Sigmoid colon (tissue), 7 donors: Measurements from ENCODE around the gene BATF. TPM values are rescaled to one million over a fixed set of nuclear protein-coding genes. Genes with fewer than 3 reads are reported as not detected.
A peak's percentile ranks its signal among the peaks of the same experiment; 100 is the strongest.

Source experiments
- DNase-seq: peaks from one replicate; pipeline ENCODE4 v3.0.0-alpha.2; 2019
- H3K27ac ChIP-seq, 4 donors: fragments of 200-600 bp; sonication (generic); one replicate each; pipeline ENCODE4 v1.5.1; 2016 to 2019; ENCODE audit warnings: mild to moderate bottlenecking in 1 of 4
- H3K27me3 ChIP-seq, 3 donors: fragments of 200-600 bp; sonication (generic); one replicate each; pipeline ENCODE4 v1.5.1; 2019; ENCODE audit warnings: mild to moderate bottlenecking in 1 of 3
- H3K36me3 ChIP-seq, 4 donors: fragments of 200-600 bp; sonication (generic); one replicate each; pipeline ENCODE4 v1.5.1; 2016 to 2019
- H3K4me1 ChIP-seq, 4 donors: fragments of 200-600 bp; sonication (generic); one replicate each; pipeline ENCODE4 v1.5.1; 2017 to 2019
- H3K4me3 ChIP-seq, 4 donors: fragments of 200-600 bp; sonication (generic); one replicate each; pipeline ENCODE4 v1.5.1; 2017 to 2019; ENCODE audit warnings: mild to moderate bottlenecking in 2 of 4, moderate library complexity in 1 of 4
- H3K9me3 ChIP-seq, 4 donors: fragments of 200-600 bp in 3 of 4; sonication (generic) in 3 of 4; one replicate each; pipeline versions ENCODE4 v1.5.1 to v1.6.1; 2013 to 2019
- EP300 ChIP-seq, 4 donors: sonication (generic); formaldehyde crosslinking; IDR thresholded peaks; one replicate each; pipeline ENCODE4 v1.6.1; 2017; ENCODE audit warnings: antibody characterized with exemption in 4 of 4
- POLR2A ChIP-seq, 2 donors: fragments of 450-650 bp; IDR thresholded peaks; one replicate each; pipeline ENCODE4 v1.6.1; 2016; ENCODE audit warnings: antibody characterized with exemption in 2 of 2, mild to moderate bottlenecking in 2 of 2, moderate library complexity in 2 of 2
- POLR2AphosphoS5 ChIP-seq, 4 donors: sonication (generic); formaldehyde crosslinking; IDR thresholded peaks; one replicate each; pipeline ENCODE4 v1.6.1; 2017; ENCODE audit warnings: antibody characterized with exemption in 4 of 4
- WGBS, 2 donors: extraction: QIAGEN DNeasy Blood & Tissue Kit; methylation state at CpG; one replicate each; pipeline ENCODE4 v1.1.7; 2013; 5-methylcytosine and 5-hydroxymethylcytosine counted together
- intact Hi-C: fragments of 100-400 bp; cut with DNase I; formaldehyde crosslinking; loops from one replicate; pipeline ENCODE4 v1.15.1; 2023
- polyA plus RNA-seq, 3 donors: library from polyadenylated mRNA; stranded (reverse); fragments of 200-250 nt; gene quantifications; one replicate each; pipeline ENCODE4 v1.2.3, GENCODE V29; 2013
- total RNA-seq, 4 donors: library from RNA; depleted of rRNA; stranded (reverse); fragments of >200 nt; gene quantifications; one replicate each; pipeline ENCODE4 v1.1.0, GENCODE V29; 2016
- TF ChIP-seq, protein P1 (sequence below), 4 experiments: fragments of 450-650 bp in 3 of 4; fragments of 200-600 bp in 1 of 4; IDR thresholded peaks; one replicate each; pipeline ENCODE4 v1.5.1; 2016 to 2019; ENCODE audit warnings: antibody characterized with exemption in 4 of 4, mild to moderate bottlenecking in 3 of 4, moderate library complexity in 2 of 4
- donor health status: healthy with polysubstance abuse.
- donor health status: Bipolar disorder and iron deficiency.
- donor health status: healthy.

The BATF gene
- total and polyA plus RNA-seq, 7 donors = 1.6 to 17.1 (median 5.2) TPM; not detected in 1

DNA sequence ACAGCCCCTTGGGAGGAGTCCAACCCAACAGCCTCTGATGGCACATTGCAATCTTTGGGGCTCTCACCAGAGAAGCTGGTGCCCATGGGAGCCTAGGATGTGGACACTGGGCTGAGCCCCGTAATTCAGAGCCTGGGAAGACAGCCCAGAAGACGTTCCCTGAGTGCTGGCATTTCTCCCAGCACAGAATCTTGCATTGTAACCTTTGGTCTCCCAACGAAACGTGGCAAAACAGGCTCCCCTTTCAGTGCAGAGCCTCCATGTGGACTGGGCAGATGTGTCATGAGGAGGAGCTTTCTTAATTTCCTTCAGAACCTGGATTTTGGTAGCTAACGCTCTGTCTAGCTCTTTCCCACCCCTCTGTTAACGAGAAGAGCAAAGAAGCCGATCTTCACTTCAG lies 26.3 kb downstream of the BATF start:
- Histone ChIP-seq H3K9me3 (no peaks in the 10 kb centered on the region), H3K4me3 (no peak overlapping the region), H3K27ac (peak overlapping the region in 1 of 4 donors; percentile 21), H3K36me3 (no peaks in the 10 kb centered on the region), H3K27me3 (no peaks in the 10 kb centered on the region), H3K4me1 (peaks cover 0 to 47% (median 13%) of the 10 kb centered on the region in 4 donors)
- intact Hi-C loops = no loop called here
- no peak for DNase-seq
- TF ChIP-seq, protein P1, sequence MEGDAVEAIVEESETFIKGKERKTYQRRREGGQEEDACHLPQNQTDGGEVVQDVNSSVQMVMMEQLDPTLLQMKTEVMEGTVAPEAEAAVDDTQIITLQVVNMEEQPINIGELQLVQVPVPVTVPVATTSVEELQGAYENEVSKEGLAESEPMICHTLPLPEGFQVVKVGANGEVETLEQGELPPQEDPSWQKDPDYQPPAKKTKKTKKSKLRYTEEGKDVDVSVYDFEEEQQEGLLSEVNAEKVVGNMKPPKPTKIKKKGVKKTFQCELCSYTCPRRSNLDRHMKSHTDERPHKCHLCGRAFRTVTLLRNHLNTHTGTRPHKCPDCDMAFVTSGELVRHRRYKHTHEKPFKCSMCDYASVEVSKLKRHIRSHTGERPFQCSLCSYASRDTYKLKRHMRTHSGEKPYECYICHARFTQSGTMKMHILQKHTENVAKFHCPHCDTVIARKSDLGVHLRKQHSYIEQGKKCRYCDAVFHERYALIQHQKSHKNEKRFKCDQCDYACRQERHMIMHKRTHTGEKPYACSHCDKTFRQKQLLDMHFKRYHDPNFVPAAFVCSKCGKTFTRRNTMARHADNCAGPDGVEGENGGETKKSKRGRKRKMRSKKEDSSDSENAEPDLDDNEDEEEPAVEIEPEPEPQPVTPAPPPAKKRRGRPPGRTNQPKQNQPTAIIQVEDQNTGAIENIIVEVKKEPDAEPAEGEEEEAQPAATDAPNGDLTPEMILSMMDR (IDR thresholded peaks at IDR 0.05) = no peak
- TF ChIP-seq EP300 (IDR thresholded peaks at IDR 0.05) (no peak), POLR2A (IDR thresholded peaks at IDR 0.05) (no peak), POLR2AphosphoS5 (IDR thresholded peaks at IDR 0.05) (no peak)
- WGBS, 2 donors = 18 to 61% methylated on average over 7 of the region's 7 CpGs

DNA sequence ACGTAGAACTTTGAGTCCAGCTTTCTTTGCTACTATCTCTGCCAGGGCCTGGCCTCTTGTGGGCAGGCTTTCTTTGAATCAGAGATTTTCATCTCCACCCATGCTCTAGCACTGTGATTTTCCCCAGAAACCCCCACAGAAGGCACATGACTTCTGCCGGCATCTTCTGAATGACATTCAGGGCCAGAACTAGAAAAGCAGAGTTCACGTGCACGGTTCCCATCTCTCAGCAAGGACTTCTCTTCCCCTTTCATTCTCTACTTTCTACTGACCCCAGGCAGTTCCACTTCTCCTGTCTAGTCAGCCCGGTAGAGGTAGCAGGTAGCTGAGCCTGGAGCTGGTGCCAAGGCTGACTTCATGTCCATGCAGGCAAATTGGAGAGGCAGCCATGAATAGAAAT lies 26.9 kb downstream of the BATF start:
- Histone ChIP-seq H3K4me3 (no peak overlapping the region), H3K4me1 (peaks cover 0 to 53% (median 18%) of the 10 kb centered on the region in 4 donors), H3K9me3 (no peaks in the 10 kb centered on the region), H3K27ac (peak overlapping the region in 1 of 4 donors; percentile 21), H3K27me3 (no peaks in the 10 kb centered on the region), H3K36me3 (no peaks in the 10 kb centered on the region)
- intact Hi-C loops = no loop called here
- WGBS, 2 donors = 67 to 89% methylated on average over 5 of the region's 5 CpGs
- DNase-seq = no peak
- TF ChIP-seq POLR2AphosphoS5 (IDR thresholded peaks at IDR 0.05) (no peak), EP300 (IDR thresholded peaks at IDR 0.05) (no peak), POLR2A (IDR thresholded peaks at IDR 0.05) (no peak)
- TF ChIP-seq, protein P1 (IDR thresholded peaks at IDR 0.05) = no peak

DNA sequence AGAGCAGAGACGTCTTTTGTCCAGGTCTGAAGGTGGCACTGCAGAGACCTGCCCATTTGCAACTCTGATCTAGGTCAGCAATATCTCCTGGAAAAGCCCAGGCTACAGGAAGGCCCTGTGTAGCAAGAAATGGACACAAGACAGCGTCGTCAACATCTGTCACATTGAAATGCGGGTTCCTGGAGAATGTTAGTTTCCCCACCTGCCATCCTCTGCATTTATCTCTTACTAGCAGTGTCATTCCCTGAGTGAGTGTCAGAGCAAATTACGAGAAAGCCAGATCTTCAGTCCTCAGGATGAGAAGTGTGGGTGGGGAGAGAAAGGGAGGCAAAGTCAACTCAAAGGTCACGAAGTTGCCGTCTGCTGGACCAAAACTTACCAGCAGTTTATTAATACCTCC lies 28.8 kb downstream of the BATF start:
- no peaks in the 10 kb centered on the region for H3K27me3 ChIP-seq
- WGBS, 2 donors = 78 to 88% methylated on average over 7 of the region's 7 CpGs
- intact Hi-C loops = no loop called here
- no peak for TF ChIP-seq EP300 (IDR thresholded peaks at IDR 0.05)
- TF ChIP-seq POLR2AphosphoS5 (IDR thresholded peaks at IDR 0.05) = no peak
- TF ChIP-seq POLR2A (IDR thresholded peaks at IDR 0.05) = no peak
- TF ChIP-seq, protein P1 (IDR thresholded peaks at IDR 0.05) = no peak
- no peak overlapping the region for H3K4me3 ChIP-seq
- no peaks in the 10 kb centered on the region for H3K9me3 ChIP-seq
- no peaks in the 10 kb centered on the region for H3K36me3 ChIP-seq
- peaks cover 0 to 60% (median 22%) of the 10 kb centered on the region in 4 donors for H3K4me1 ChIP-seq
- H3K27ac ChIP-seq = peak overlapping the region in 1 of 4 donors; percentile 59
- DNase-seq = no peak

DNA sequence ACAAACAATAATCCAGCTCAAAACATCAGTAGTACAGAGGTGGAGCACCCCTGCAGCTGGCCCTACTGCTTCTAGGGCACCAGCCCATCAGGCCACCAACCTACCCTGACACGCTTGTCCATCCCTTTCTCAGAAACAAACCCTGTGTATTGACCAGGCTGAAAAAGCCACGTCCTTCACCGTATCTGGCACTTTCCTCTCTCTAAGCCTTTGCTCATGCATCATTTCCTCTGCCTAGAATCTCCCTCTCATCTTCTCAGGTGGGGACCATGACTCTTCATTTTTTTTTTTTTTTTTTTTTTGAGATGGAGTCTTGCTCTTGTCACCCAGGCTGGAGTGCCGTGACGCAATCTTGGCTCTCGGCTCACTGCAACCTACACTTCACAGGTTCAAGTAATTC lies 30.9 kb downstream of the BATF start:
- Histone ChIP-seq H3K9me3 (no peaks in the 10 kb centered on the region), H3K4me3 (no peak overlapping the region), H3K4me1 (peaks cover 0 to 54% (median 22%) of the 10 kb centered on the region in 4 donors), H3K27me3 (no peaks in the 10 kb centered on the region), H3K27ac (peak overlapping the region in 1 of 4 donors; percentile 33), H3K36me3 (no peaks in the 10 kb centered on the region)
- DNase-seq = no peak
- TF ChIP-seq, protein P1 (IDR thresholded peaks at IDR 0.05) = no peak
- TF ChIP-seq EP300 (IDR thresholded peaks at IDR 0.05) = no peak
- TF ChIP-seq POLR2A (IDR thresholded peaks at IDR 0.05) = no peak
- no peak for TF ChIP-seq POLR2AphosphoS5 (IDR thresholded peaks at IDR 0.05)
- 95 to 97% methylated on average over 6 of the region's 6 CpGs for WGBS, 2 donors
- intact Hi-C loops = no loop called here

DNA sequence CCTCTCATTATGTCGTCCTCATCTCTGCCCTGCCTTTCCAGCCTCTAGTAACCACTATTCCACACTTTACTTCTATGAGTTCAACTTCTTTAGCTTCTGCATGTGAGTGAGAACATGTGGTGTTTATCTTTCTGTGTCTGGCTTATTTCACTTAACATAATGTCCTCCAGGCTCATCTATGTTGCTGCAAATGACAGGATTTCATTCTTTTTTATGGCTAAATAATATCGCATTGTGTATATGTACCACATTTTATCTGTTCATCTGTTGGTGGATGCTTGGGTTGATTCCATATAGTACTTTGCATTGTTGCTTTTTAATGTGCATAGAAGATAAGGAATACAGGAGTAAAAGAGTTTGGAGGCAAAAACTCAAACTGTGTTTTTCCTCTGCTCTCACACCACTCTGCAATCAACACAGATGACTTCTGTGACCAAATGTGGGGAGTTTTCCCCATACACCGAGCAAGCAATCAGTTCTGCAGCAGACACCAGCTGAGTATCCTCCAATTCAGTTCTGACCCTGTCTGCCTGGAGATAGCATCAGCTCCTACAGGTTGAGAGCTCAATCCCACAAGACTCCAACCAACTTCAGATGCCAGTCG lies 31.6 kb downstream of the BATF start:
- no peaks in the 10 kb centered on the region for H3K9me3 ChIP-seq
- H3K4me1 ChIP-seq = peaks cover 0 to 46% (median 22%) of the 10 kb centered on the region in 4 donors
- no peaks in the 10 kb centered on the region for H3K27me3 ChIP-seq
- no peaks in the 10 kb centered on the region for H3K36me3 ChIP-seq
- no peak overlapping the region for H3K4me3 ChIP-seq
- peak overlapping the region in 2 of 4 donors; percentile 10 to 33 for H3K27ac ChIP-seq
- WGBS, 2 donors = 68 to 74% methylated on average over 4 of the region's 4 CpGs
- peak; percentile 33 to 80 (median 66) for TF ChIP-seq POLR2AphosphoS5 (IDR thresholded peaks at IDR 0.05)
- TF ChIP-seq, protein P1 (IDR thresholded peaks at IDR 0.05) = no peak
- intact Hi-C loops = no loop called here
- DNase-seq = no peak
